ENCODE results near the gene AHNAK. TPM values are rescaled to one million over a fixed set of nuclear protein-coding genes. Genes with fewer than 3 reads are reported as not detected.
A peak's percentile ranks its signal among the peaks of the same experiment; 100 is the strongest.

Gene AHNAK
- total RNA-seq, 4 donors from 2014 or later, result 1,345 to 1,611 (median 1,532) TPM

GRCh38 chr11:62433904-62434276 is 112.7 kb downstream of the AHNAK start:
- intact Hi-C loops (cut with DNase I; ENCODE audit: low total_unique reads), result no loop called here
- TF ChIP-seq POLR2A (IDR thresholded peaks at IDR 0.05) (no peak), CTCF (IDR thresholded peaks at IDR 0.05) (no peak)
- whole genome bisulfite sequencing, 2 donors, result 53 to 72% methylated on average over 6 of the region's 6 CpGs
- no peak overlapping the region for H3K4me3 ChIP-seq (ENCODE audit: low read depth, poor library complexity, severe bottlenecking)
- DNase-seq (ENCODE audit: low spot score in 2 of 2), result peak in 1 of 2 donors; percentile 43

GRCh38 chr11:62433141-62433903 is 113.3 kb downstream of the AHNAK start:
- 50 to 62% methylated on average over 16 of the region's 16 CpGs for WGBS, 2 donors
- no peak overlapping the region for H3K4me3 ChIP-seq (ENCODE audit: low read depth, poor library complexity, severe bottlenecking)
- TF ChIP-seq CTCF (IDR thresholded peaks at IDR 0.05) (no peak), POLR2A (IDR thresholded peaks at IDR 0.05) (no peak)
- no peak for DNase-seq (ENCODE audit: low spot score in 2 of 2)
- intact Hi-C loops (cut with DNase I; ENCODE audit: low total_unique reads), result no loop called here

GRCh38 chr11:62432695-62433094 is 113.9 kb downstream of the AHNAK start:
- H3K4me3 ChIP-seq (ENCODE audit: low read depth, poor library complexity, severe bottlenecking), result no peak overlapping the region
- 69 to 74% methylated on average over 9 of the region's 9 CpGs for WGBS, 2 donors
- TF ChIP-seq POLR2A (IDR thresholded peaks at IDR 0.05), result no peak
- TF ChIP-seq CTCF (IDR thresholded peaks at IDR 0.05), result no peak
- intact Hi-C loops (cut with DNase I; ENCODE audit: low total_unique reads), result no loop called here
- no peak for DNase-seq (ENCODE audit: low spot score in 2 of 2)

GRCh38 chr11:62431171-62431901 is 115.3 kb downstream of the AHNAK start:
- TF ChIP-seq CTCF (IDR thresholded peaks at IDR 0.05), result no peak
- TF ChIP-seq POLR2A (IDR thresholded peaks at IDR 0.05), result no peak
- 54 to 57% methylated on average over 10 to 11 of the region's 11 CpGs for WGBS, 2 donors
- DNase-seq (ENCODE audit: low spot score in 2 of 2), result no peak
- no peak overlapping the region for H3K4me3 ChIP-seq (ENCODE audit: low read depth, poor library complexity, severe bottlenecking)
- intact Hi-C loops (cut with DNase I; ENCODE audit: low total_unique reads), result no loop called here

- WGBS, 2 donors, result 46 to 47% methylated on average over 3 of the region's 3 CpGs
- intact Hi-C loops (cut with DNase I; ENCODE audit: low total_unique reads), result no loop called here
Observed at GRCh38 chr11:62430425-62430824, 116.2 kb downstream of the AHNAK start.

More at GRCh38 chr11:62430425-62430824, 116.2 kb downstream of the AHNAK start:
- DNase-seq (ENCODE audit: low spot score in 2 of 2), result no peak
- H3K4me3 ChIP-seq (ENCODE audit: low read depth, poor library complexity, severe bottlenecking), result no peak overlapping the region
- TF ChIP-seq POLR2A (IDR thresholded peaks at IDR 0.05) (no peak), CTCF (IDR thresholded peaks at IDR 0.05) (no peak)

Data from lower leg skin (tissue), 4 donors.